A549 (cell line): ENCODE data around the gene TMEM59L. TPM values are rescaled to one million over a fixed set of nuclear protein-coding genes. Genes with fewer than 3 reads are reported as not detected.

Source experiments
- ATAC-seq, 2 experiments: fragments of 200-7000 bp in 1 of 2; fragments of >200 bp in 1 of 2; cut with Nextera tagmentation in 1 of 2; cut with Tn5 transposase in 1 of 2; 3 replicates each; pipeline versions ENCODE4 v1.8.0 to v1.9.1; 2018 to 2020; ENCODE audit warnings: mild to moderate bottlenecking in 1 of 2, moderate library complexity in 1 of 2
- CTCF ChIA-PET: fragments of 300-600 bp; sonication (Branson Sonifier 250); formaldehyde crosslinking; extraction: SDS; loops from one replicate; lab custom pipeline; 2021; ENCODE audit warnings: antibody characterized with exemption, inconsistent platforms; lab: Yijun Ruan, JAX
- POLR2A ChIA-PET: fragments of 350-600 bp; formaldehyde crosslinking; extraction: SDS; loops from one replicate; lab custom pipeline; 2021; ENCODE audit warnings: antibody characterized with exemption, inconsistent platforms; lab: Yijun Ruan, JAX
- DNase-seq, 2 experiments: peaks; one replicate each; pipeline versions ENCODE4 v3.0.0 to v3.0.0-alpha.2; 2011 to 2016; ENCODE audit warnings: low read depth in 1 of 2, low spot score in 1 of 2
- FAIRE-seq: peaks from 2 replicates; lab custom pipeline; 2011; peaks lifted over from hg19 to GRCh38; lab: Jason Lieb, UNC
- H3K27ac ChIP-seq, 2 experiments: fragments of >200 bp; sonication (Bioruptor Twin); formaldehyde crosslinking; 3 replicates each; pipeline ENCODE4 v1.5.1; 2016 to 2017
- H3K4me1 ChIP-seq: fragments of >200 bp; sonication (Bioruptor Twin); formaldehyde crosslinking; 3 replicates; pipeline ENCODE4 v1.6.1; 2016
- H3K4me2 ChIP-seq: fragments of >200 bp; sonication (Bioruptor Twin); formaldehyde crosslinking; 3 replicates; pipeline ENCODE4 v1.6.1; 2016
- H3K4me3 ChIP-seq: fragments of >200 bp; sonication (Bioruptor Twin); formaldehyde crosslinking; 3 replicates; pipeline ENCODE4 v1.5.1; 2016
- H3K9me3 ChIP-seq: fragments of >200 bp; sonication (Bioruptor Twin); formaldehyde crosslinking; 3 replicates; pipeline ENCODE4 v1.6.1; 2016
- BCL3 ChIP-seq: fragments of >200 bp; sonication (Bioruptor Twin); formaldehyde crosslinking; IDR thresholded peaks from 3 replicates; pipeline ENCODE4 v1.6.1; 2016
- CBX2 ChIP-seq: fragments of 200-600 bp; sonication (generic); IDR thresholded peaks from 2 replicates; pipeline ENCODE4 v1.6.1; 2016; ENCODE audit warnings: low read depth, mild to moderate bottlenecking, borderline replicate concordance
- CBX8 ChIP-seq: fragments of 200-600 bp; sonication (generic); IDR thresholded peaks from 2 replicates; pipeline ENCODE4 v1.6.1; 2016
- CHD2 ChIP-seq: fragments of 150-350 bp; IDR thresholded peaks from 2 replicates; pipeline ENCODE4 v1.6.1; 2014; ENCODE audit warnings: low read length; ENCODE audit not compliant: partially characterized antibody
- CHD4 ChIP-seq: fragments of 200-600 bp; sonication (generic); IDR thresholded peaks from 2 replicates; pipeline ENCODE4 v1.6.1; 2016; ENCODE audit warnings: antibody characterized with exemption, mild to moderate bottlenecking, borderline replicate concordance
- EHMT2 ChIP-seq: fragments of 200-600 bp; sonication (generic); IDR thresholded peaks from 2 replicates; pipeline ENCODE4 v1.6.1; 2016; ENCODE audit warnings: antibody characterized with exemption, low read depth, mild to moderate bottlenecking, moderate library complexity
- ESRRA ChIP-seq: fragments of 150-350 bp; IDR thresholded peaks from 2 replicates; pipeline ENCODE4 v1.6.1; 2014; ENCODE audit warnings: mild to moderate bottlenecking, low read length, borderline replicate concordance
- FOXS1 ChIP-seq: fragments of 250-450 bp; sonication (Bioruptor Pico); IDR thresholded peaks from 2 replicates; pipeline ENCODE4 v1.5.0; 2020; ENCODE audit warnings: mild to moderate bottlenecking, moderate library complexity
- HOXB13 ChIP-seq: fragments of 250-450 bp; sonication (Bioruptor Pico); IDR thresholded peaks from 2 replicates; pipeline ENCODE4 v1.5.0; 2020; ENCODE audit warnings: low read depth, mild to moderate bottlenecking, moderate library complexity
- JUN ChIP-seq, 2 experiments: fragments of >200 bp; sonication (Bioruptor Twin); formaldehyde crosslinking; IDR thresholded peaks; 2 replicates in 1 of 2; 3 replicates in 1 of 2; pipeline ENCODE4 v1.6.1; 2016 to 2017
- KDM1A ChIP-seq: fragments of 200-600 bp; sonication (generic); IDR thresholded peaks from 2 replicates; pipeline ENCODE4 v1.6.1; 2016; ENCODE audit warnings: low read depth, mild to moderate bottlenecking
- KDM5A ChIP-seq: fragments of 200-600 bp; sonication (generic); IDR thresholded peaks from 2 replicates; pipeline ENCODE4 v1.6.1; 2016; ENCODE audit warnings: antibody characterized with exemption, mild to moderate bottlenecking
- MAFK ChIP-seq: fragments of 450-650 bp; IDR thresholded peaks from 2 replicates; pipeline ENCODE4 v1.6.1; 2014; ENCODE audit not compliant: partially characterized antibody
- MAX ChIP-seq: IDR thresholded peaks from 2 replicates; pipeline ENCODE4 v1.6.1; 2012
- MYC ChIP-seq: IDR thresholded peaks from 2 replicates; pipeline ENCODE4 v1.6.1; 2012; ENCODE audit warnings: mild to moderate bottlenecking, inconsistent platforms, low read length, improper control_type of control experiment, borderline replicate concordance
- PHF8 ChIP-seq: fragments of 200-600 bp; sonication (generic); IDR thresholded peaks from 2 replicates; pipeline ENCODE4 v1.6.1; 2016; ENCODE audit warnings: low read depth, mild to moderate bottlenecking, antibody characterized with exemption, moderate library complexity, borderline replicate concordance
- POLR2A ChIP-seq: IDR thresholded peaks from 2 replicates; pipeline ENCODE4 v1.6.1; 2012; ENCODE audit warnings: mild to moderate bottlenecking, low read length
- RFX5 ChIP-seq: fragments of 450-650 bp; IDR thresholded peaks from 2 replicates; pipeline ENCODE4 v1.7.1; 2014; ENCODE audit warnings: antibody characterized with exemption, mild to moderate bottlenecking, moderate library complexity
- RNF2 ChIP-seq: fragments of 200-600 bp; sonication (generic); IDR thresholded peaks from 2 replicates; pipeline ENCODE4 v1.6.1; 2016; ENCODE audit warnings: low read depth, mild to moderate bottlenecking, antibody characterized with exemption, moderate library complexity, borderline replicate concordance
- SMC3 ChIP-seq: fragments of >200 bp; sonication (Bioruptor Twin); formaldehyde crosslinking; IDR thresholded peaks from 3 replicates; pipeline ENCODE4 v1.6.1; 2018; ENCODE audit warnings: inconsistent platforms
- SREBF2 ChIP-seq: fragments of 450-650 bp; IDR thresholded peaks from 2 replicates; pipeline ENCODE4 v1.6.1; 2014; ENCODE audit warnings: mild to moderate bottlenecking, moderate library complexity
- TFCP2L1 ChIP-seq: fragments of 250-450 bp; sonication (Bioruptor Pico); IDR thresholded peaks from 2 replicates; pipeline ENCODE4 v1.5.0; 2021; ENCODE audit warnings: mild to moderate bottlenecking
- USF2 ChIP-seq: fragments of 450-650 bp; IDR thresholded peaks from 2 replicates; pipeline ENCODE4 v1.6.1; 2014; ENCODE audit warnings: antibody characterized with exemption
- ZNF302 ChIP-seq: fragments of 250-450 bp; sonication (Bioruptor Pico); IDR thresholded peaks from 2 replicates; pipeline ENCODE4 v1.9.0; 2021; ENCODE audit warnings: inconsistent platforms, mild to moderate bottlenecking, moderate library complexity
- ZSCAN20 ChIP-seq: fragments of 250-450 bp; sonication (Bioruptor Pico); IDR thresholded peaks from 2 replicates; pipeline ENCODE4 v1.8.0; 2022; ENCODE audit warnings: mild to moderate bottlenecking, moderate library complexity
- WGBS: methylation state at CpG from one replicate; pipeline ENCODE4 v1.1.6; 2017; ENCODE audit errors: missing lambda C conversion rate; 5-methylcytosine and 5-hydroxymethylcytosine counted together
- polyA plus RNA-seq, 4 experiments: library from polyadenylated mRNA; depleted of rRNA in 3 of 4; stranded (reverse); fragments of >200 nt; fragmentation: RNase III in 1 of 4; extraction: RNeasy Plus Mini Kit Qiagen cat#74134 plus additional on column Dnase treatment in 1 of 4; gene quantifications; 2 replicates in 3 of 4; 3 replicates in 1 of 4; pipeline ENCODE4 v1.2.3, GENCODE V29; 2011 to 2017
- TF ChIP-seq, protein P1 (sequence below): IDR thresholded peaks from 2 replicates; pipeline ENCODE4 v1.6.1; 2012
- TF ChIP-seq, protein P2 (sequence below): fragments of 250-450 bp; sonication (Bioruptor Pico); IDR thresholded peaks from 2 replicates; pipeline ENCODE4 v1.5.0; 2021; ENCODE audit warnings: mild to moderate bottlenecking, moderate library complexity, borderline replicate concordance
- TF ChIP-seq, protein P3 (sequence below): fragments of >200 bp; sonication (Bioruptor Twin); formaldehyde crosslinking; IDR thresholded peaks from 2 replicates; pipeline ENCODE4 v1.6.1; 2016

TMEM59L gene
- polyA plus RNA-seq, 2 of the 4 experiments (the other 2 are of a cell fraction): 0.94 to 4.6 TPM

- peak overlapping the region; percentile 89 for H3K4me2 ChIP-seq
- FAIRE-seq: no peak
- no peaks in the 10 kb centered on the region for H3K9me3 ChIP-seq
- CTCF ChIA-PET: no interaction called here
- H3K27ac ChIP-seq: peak overlapping the region in 1 of 2 experiments; percentile 73; a peak in 2 of 6 replicates
- peaks cover 15% of the 10 kb centered on the region; the same call in 2 of the 3 replicates for H3K4me1 ChIP-seq
- no peak for ATAC-seq
- POLR2A ChIA-PET: no interaction called here
- no peak for TF ChIP-seq EHMT2
- TF ChIP-seq TFCP2L1 (CRISPR knock-in tag): no peak
- TF ChIP-seq, protein P1, sequence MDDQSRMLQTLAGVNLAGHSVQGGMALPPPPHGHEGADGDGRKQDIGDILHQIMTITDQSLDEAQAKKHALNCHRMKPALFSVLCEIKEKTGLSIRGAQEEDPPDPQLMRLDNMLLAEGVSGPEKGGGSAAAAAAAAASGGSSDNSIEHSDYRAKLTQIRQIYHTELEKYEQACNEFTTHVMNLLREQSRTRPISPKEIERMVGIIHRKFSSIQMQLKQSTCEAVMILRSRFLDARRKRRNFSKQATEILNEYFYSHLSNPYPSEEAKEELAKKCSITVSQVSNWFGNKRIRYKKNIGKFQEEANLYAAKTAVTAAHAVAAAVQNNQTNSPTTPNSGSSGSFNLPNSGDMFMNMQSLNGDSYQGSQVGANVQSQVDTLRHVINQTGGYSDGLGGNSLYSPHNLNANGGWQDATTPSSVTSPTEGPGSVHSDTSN: no peak
- no peak for TF ChIP-seq MYC
- TF ChIP-seq CHD4: no peak
- no peak for TF ChIP-seq RFX5
- no peak for TF ChIP-seq HOXB13 (CRISPR knock-in tag)
- TF ChIP-seq RNF2: no peak
- no peak for TF ChIP-seq KDM5A
- TF ChIP-seq ZNF302 (CRISPR knock-in tag): no peak
- TF ChIP-seq ZSCAN20 (CRISPR knock-in tag): no peak
- no peak for TF ChIP-seq SREBF2
- TF ChIP-seq, protein P2, sequence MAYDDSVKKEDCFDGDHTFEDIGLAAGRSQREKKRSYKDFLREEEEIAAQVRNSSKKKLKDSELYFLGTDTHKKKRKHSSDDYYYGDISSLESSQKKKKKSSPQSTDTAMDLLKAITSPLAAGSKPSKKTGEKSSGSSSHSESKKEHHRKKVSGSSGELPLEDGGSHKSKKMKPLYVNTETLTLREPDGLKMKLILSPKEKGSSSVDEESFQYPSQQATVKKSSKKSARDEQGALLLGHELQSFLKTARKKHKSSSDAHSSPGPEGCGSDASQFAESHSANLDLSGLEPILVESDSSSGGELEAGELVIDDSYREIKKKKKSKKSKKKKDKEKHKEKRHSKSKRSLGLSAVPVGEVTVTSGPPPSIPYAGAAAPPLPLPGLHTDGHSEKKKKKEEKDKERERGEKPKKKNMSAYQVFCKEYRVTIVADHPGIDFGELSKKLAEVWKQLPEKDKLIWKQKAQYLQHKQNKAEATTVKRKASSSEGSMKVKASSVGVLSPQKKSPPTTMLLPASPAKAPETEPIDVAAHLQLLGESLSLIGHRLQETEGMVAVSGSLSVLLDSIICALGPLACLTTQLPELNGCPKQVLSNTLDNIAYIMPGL (CRISPR knock-in tag): no peak
- TF ChIP-seq POLR2A: no peak
- TF ChIP-seq KDM1A: no peak
- no peak for TF ChIP-seq ESRRA
- TF ChIP-seq CBX2: no peak
- no peak for TF ChIP-seq USF2
- TF ChIP-seq SMC3: no peak
- no peak for DNase-seq
- H3K4me3 ChIP-seq: peak overlapping the region; percentile 39
- WGBS: 63% methylated on average over 20 of the region's 65 CpGs
These were observed 7.0 kb upstream of the TMEM59L start for GRCh38 chr19:18605546-18606280.

GRCh38 chr19:18606281-18607225 is 6.1 kb upstream of the TMEM59L start, which contains the start of gene CRLF1:
Gene CRLF1, minus strand, starts transcription at chr19:18606799. Its CDS starts 143 bp downstream, at chr19:18606656.
- H3K4me2 ChIP-seq: peak within 1 kb of the TSS; percentile 89
- 2% methylated on average over 9 of the region's 116 CpGs for WGBS
- no peaks in the 10 kb centered on the region for H3K9me3 ChIP-seq
- FAIRE-seq (no peak), ATAC-seq (no peak), DNase-seq (no peak)
- CTCF ChIA-PET: interaction anchor here (1.1 to 2.5 kb wide), 3 partner anchors 12 to 156 kb away, joined by 3 to 6 read pairs (median 6); partner anchors contain the start of gene REX1BD
- POLR2A ChIA-PET: no interaction called here
- peaks cover 17% of the 10 kb centered on the region; the same call in 2 of the 3 replicates for H3K4me1 ChIP-seq
- peak within 1 kb of the TSS; percentile 15 to 79; a peak in 4 of 6 replicates for H3K27ac ChIP-seq
- H3K4me3 ChIP-seq: peak within 1 kb of the TSS; percentile 39
- no peak for TF ChIP-seq RFX5
- TF ChIP-seq JUN (IDR thresholded peaks at IDR 0.05): no peak
- TF ChIP-seq PHF8: no peak
- no peak for TF ChIP-seq ZSCAN20 (CRISPR knock-in tag)
- no peak for TF ChIP-seq FOXS1 (CRISPR knock-in tag)
- no peak for TF ChIP-seq BCL3
- TF ChIP-seq, protein P1: no peak
- TF ChIP-seq CBX8: no peak
- TF ChIP-seq, protein P3, sequence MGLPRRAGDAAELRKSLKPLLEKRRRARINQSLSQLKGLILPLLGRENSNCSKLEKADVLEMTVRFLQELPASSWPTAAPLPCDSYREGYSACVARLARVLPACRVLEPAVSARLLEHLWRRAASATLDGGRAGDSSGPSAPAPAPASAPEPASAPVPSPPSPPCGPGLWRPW: no peak
- no peak for TF ChIP-seq MAFK
- no peak for TF ChIP-seq CHD2
- TF ChIP-seq MAX: no peak
- no peak for TF ChIP-seq POLR2A
